ENCODE measurements around the gene TMEM89. TPM values are rescaled to one million over a fixed set of nuclear protein-coding genes. Genes with fewer than 3 reads are reported as not detected.

TMEM89 gene
- total and polyA plus RNA-seq, 2 experiments from 2014 or later: not detected

DNA sequence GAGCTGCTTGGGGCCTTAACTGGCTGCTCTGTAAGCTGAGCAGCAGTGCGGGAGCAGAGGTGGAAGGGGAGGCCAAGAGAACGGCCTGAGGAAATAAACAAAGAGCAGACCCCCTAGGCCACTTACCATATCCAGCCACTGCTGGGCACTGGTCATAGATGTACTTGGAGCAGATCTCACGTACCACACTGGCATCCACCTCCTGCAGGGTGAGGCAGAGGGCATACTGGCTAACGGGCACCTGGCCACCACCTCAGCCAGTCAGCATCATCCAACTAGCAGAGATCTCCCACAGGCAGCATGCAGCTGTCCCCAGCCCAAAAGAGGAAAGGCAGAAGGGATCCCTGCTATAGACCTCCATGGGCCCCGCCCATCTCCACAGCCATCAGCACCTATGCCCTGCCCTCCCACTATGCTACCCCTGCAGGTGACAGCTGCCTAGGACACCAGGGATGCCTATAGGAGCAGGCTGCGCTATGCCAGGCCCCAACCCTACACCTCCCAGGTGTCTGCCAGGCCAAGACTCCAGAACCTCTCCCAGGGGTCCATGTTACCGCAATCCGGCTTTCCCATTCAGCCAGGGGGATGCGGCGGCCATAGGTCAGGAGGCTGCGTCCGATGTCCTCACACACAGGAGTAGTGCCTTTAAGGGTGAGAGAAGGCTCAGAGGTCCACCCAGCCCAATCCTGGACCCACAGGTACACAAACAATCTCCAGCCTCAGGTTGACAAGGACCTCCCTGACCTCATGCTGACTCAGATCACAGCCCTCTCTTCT is 21.9 kb downstream of the TMEM89 start:
- Histone ChIP-seq H3K4me1 (ENCODE audit: insufficient read depth) (peaks cover 11% of the 10 kb centered on the region; the same call in 1 of the 2 replicates), H3K4me2 (no peak overlapping the region), H3K4me3 (no peak overlapping the region), H4K20me1 (replicated peaks; ENCODE audit: insufficient read depth) (peaks cover 7% of the 10 kb centered on the region), H3K79me2 (replicated peaks; ENCODE audit: insufficient read depth) (no peaks in the 10 kb centered on the region), H2AFZ (no peak overlapping the region), H3F3A (replicated peaks; ENCODE audit: low read depth) (0 out of 2 replicates have a peak, but pooled peaks cover 7% of the 10 kb centered on the region), H3K9me2 (ENCODE audit: insufficient read depth) (no peaks in the 10 kb centered on the region), H3K36me3 (ENCODE audit: insufficient read depth) (peaks cover 16% of the 10 kb centered on the region), H3K27me3 (ENCODE audit: insufficient read depth) (peaks cover under 1% of the 10 kb centered on the region; the same call in 1 of the 2 replicates), H3K27ac (ENCODE audit: low read depth) (no peak overlapping the region)
- Mint-ChIP-seq H3K36me3 (ENCODE audit: low read depth) (peaks cover 67% of the 10 kb centered on the region), H3K27ac (no peak overlapping the region), H3K4me1 (peaks cover 8% of the 10 kb centered on the region), H3K4me3 (no peak overlapping the region), H3K27me3 (ENCODE audit: insufficient read depth, low read depth, poor library complexity) (peaks cover 20% of the 10 kb centered on the region), H3K9me3 (no peaks in the 10 kb centered on the region)
- ATAC-seq (no peak), DNase-seq (ENCODE audit: low spot score) (no peak)
- TF ChIP-seq ZNF114 (CRISPR knock-in tag; IDR thresholded peaks at IDR 0.05) (no peak), ZNF462 (CRISPR knock-in tag; IDR thresholded peaks at IDR 0.05) (no peak), NANOG (IDR thresholded peaks at IDR 0.05; ENCODE audit: borderline replicate concordance) (no peak), JUNB (IDR thresholded peaks at IDR 0.05; ENCODE audit: unreplicated experiment) (no peak), EZH2 (IDR thresholded peaks at IDR 0.05; ENCODE audit: low read depth, unreplicated experiment) (no peak), ZNF331 (CRISPR knock-in tag; IDR thresholded peaks at IDR 0.05; ENCODE audit: low read depth) (no peak), STAT1 (IDR thresholded peaks at IDR 0.05; ENCODE audit: unreplicated experiment) (no peak), EZH2phosphoT487 (IDR thresholded peaks at IDR 0.05; ENCODE audit: unreplicated experiment) (no peak), CREB1 (CRISPR knock-in tag; IDR thresholded peaks at IDR 0.05; ENCODE audit: low read depth) (no peak), POLR2AphosphoS5 (IDR thresholded peaks at IDR 0.05; ENCODE audit: low read depth) (no peak)
- TF ChIP-seq, protein P1, sequence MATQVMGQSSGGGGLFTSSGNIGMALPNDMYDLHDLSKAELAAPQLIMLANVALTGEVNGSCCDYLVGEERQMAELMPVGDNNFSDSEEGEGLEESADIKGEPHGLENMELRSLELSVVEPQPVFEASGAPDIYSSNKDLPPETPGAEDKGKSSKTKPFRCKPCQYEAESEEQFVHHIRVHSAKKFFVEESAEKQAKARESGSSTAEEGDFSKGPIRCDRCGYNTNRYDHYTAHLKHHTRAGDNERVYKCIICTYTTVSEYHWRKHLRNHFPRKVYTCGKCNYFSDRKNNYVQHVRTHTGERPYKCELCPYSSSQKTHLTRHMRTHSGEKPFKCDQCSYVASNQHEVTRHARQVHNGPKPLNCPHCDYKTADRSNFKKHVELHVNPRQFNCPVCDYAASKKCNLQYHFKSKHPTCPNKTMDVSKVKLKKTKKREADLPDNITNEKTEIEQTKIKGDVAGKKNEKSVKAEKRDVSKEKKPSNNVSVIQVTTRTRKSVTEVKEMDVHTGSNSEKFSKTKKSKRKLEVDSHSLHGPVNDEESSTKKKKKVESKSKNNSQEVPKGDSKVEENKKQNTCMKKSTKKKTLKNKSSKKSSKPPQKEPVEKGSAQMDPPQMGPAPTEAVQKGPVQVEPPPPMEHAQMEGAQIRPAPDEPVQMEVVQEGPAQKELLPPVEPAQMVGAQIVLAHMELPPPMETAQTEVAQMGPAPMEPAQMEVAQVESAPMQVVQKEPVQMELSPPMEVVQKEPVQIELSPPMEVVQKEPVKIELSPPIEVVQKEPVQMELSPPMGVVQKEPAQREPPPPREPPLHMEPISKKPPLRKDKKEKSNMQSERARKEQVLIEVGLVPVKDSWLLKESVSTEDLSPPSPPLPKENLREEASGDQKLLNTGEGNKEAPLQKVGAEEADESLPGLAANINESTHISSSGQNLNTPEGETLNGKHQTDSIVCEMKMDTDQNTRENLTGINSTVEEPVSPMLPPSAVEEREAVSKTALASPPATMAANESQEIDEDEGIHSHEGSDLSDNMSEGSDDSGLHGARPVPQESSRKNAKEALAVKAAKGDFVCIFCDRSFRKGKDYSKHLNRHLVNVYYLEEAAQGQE (IDR thresholded peaks at IDR 0.05; ENCODE audit: unreplicated experiment): no peak
- TF ChIP-seq, protein P2, sequence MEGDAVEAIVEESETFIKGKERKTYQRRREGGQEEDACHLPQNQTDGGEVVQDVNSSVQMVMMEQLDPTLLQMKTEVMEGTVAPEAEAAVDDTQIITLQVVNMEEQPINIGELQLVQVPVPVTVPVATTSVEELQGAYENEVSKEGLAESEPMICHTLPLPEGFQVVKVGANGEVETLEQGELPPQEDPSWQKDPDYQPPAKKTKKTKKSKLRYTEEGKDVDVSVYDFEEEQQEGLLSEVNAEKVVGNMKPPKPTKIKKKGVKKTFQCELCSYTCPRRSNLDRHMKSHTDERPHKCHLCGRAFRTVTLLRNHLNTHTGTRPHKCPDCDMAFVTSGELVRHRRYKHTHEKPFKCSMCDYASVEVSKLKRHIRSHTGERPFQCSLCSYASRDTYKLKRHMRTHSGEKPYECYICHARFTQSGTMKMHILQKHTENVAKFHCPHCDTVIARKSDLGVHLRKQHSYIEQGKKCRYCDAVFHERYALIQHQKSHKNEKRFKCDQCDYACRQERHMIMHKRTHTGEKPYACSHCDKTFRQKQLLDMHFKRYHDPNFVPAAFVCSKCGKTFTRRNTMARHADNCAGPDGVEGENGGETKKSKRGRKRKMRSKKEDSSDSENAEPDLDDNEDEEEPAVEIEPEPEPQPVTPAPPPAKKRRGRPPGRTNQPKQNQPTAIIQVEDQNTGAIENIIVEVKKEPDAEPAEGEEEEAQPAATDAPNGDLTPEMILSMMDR (conservative IDR thresholded peaks at IDR 0.05; ENCODE audit: low read depth in 2 of 2): no peak
- TF ChIP-seq, protein P3, sequence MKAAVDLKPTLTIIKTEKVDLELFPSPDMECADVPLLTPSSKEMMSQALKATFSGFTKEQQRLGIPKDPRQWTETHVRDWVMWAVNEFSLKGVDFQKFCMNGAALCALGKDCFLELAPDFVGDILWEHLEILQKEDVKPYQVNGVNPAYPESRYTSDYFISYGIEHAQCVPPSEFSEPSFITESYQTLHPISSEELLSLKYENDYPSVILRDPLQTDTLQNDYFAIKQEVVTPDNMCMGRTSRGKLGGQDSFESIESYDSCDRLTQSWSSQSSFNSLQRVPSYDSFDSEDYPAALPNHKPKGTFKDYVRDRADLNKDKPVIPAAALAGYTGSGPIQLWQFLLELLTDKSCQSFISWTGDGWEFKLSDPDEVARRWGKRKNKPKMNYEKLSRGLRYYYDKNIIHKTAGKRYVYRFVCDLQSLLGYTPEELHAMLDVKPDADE (IDR thresholded peaks at IDR 0.05): no peak

All from GM23338 (cell line).